Right atrium auricular region (tissue), 2 donors: Measurements from ENCODE around the gene DENND4A. TPM values are rescaled to one million over a fixed set of nuclear protein-coding genes. Genes with fewer than 3 reads are reported as not detected.

ENCODE experiments used
- DNase-seq: peaks from one replicate; pipeline ENCODE4 v3.0.0-alpha.2; 2019; ENCODE audit warnings: low spot score
- H3K27ac ChIP-seq, 2 donors: fragments of 200-600 bp; sonication (generic); 1 replicate in 1 of 2; 2 replicates in 1 of 2; pipeline ENCODE4 v1.5.1; 2016 to 2019
- H3K27me3 ChIP-seq, 2 donors: fragments of 200-600 bp; sonication (generic); one replicate each; pipeline versions ENCODE4 v1.5.1 to v1.6.0; 2017 to 2019
- H3K36me3 ChIP-seq: fragments of 200-600 bp; sonication (generic); one replicate; pipeline ENCODE4 v1.5.1; 2016
- H3K4me1 ChIP-seq, 2 donors: fragments of 200-600 bp; sonication (generic); one replicate each; pipeline versions ENCODE4 v1.5.1 to v1.6.0; 2017 to 2019
- H3K4me3 ChIP-seq, 2 donors: fragments of 200-600 bp; sonication (generic); 1 replicate in 1 of 2; 2 replicates in 1 of 2; pipeline ENCODE4 v1.5.1; 2017 to 2019; ENCODE audit warnings: mild to moderate bottlenecking in 1 of 2, moderate library complexity in 1 of 2
- H3K9me3 ChIP-seq, 2 donors: fragments of 200-600 bp; sonication (generic); one replicate each; pipeline ENCODE4 v1.5.1; 2019
- CTCF ChIP-seq, 2 donors: fragments of 200-600 bp; sonication (generic); IDR thresholded peaks; one replicate each; pipeline ENCODE4 v1.5.1; 2019; ENCODE audit warnings: antibody characterized with exemption in 2 of 2
- total RNA-seq, 2 donors: library from RNA; depleted of rRNA; stranded (reverse); fragments of >200 nt; gene quantifications; one replicate each; pipeline ENCODE4 v1.1.0, GENCODE V29; 2016

DENND4A gene
- total RNA-seq, 2 donors from 2014 or later = 15.2 to 19.4 TPM

GRCh38 chr15:65836665-65837064, 44.6 kb upstream of the DENND4A start:
- no peak overlapping the region for H3K27ac ChIP-seq
- peaks cover 0 to 43% of the 10 kb centered on the region in 2 donors for H3K4me1 ChIP-seq
- no peaks in the 10 kb centered on the region for H3K36me3 ChIP-seq
- no peak overlapping the region for H3K4me3 ChIP-seq
- H3K9me3 ChIP-seq = no peaks in the 10 kb centered on the region
- DNase-seq = no peak
- TF ChIP-seq CTCF (IDR thresholded peaks at IDR 0.05) = no peak
- H3K27me3 ChIP-seq = no peaks in the 10 kb centered on the region

DNA sequence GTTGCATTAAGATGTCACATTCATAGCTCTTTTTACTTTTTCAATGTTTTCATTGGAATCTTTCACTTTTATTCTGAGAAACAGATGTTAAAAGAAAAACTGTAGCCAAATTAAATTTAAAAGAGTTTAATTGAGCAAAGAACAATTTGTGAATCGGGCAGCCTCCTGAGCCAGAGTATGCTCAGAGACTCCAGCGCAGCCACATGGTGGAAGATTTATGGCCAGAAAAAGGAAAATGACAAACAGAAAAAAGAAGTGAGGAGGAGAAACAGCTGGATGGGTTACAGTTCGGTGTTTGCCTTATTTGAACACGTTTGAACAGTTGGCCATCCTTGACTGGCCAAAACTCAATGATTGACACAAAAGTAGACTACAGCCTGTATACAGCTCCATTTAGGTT, 43.4 kb upstream of the DENND4A start:
- no peak for TF ChIP-seq CTCF (IDR thresholded peaks at IDR 0.05)
- H3K9me3 ChIP-seq = no peaks in the 10 kb centered on the region
- no peak for DNase-seq
- no peaks in the 10 kb centered on the region for H3K36me3 ChIP-seq
- H3K27me3 ChIP-seq = no peaks in the 10 kb centered on the region
- H3K27ac ChIP-seq = no peak overlapping the region
- H3K4me1 ChIP-seq = peaks cover 0 to 36% of the 10 kb centered on the region in 2 donors
- no peak overlapping the region for H3K4me3 ChIP-seq

DNA sequence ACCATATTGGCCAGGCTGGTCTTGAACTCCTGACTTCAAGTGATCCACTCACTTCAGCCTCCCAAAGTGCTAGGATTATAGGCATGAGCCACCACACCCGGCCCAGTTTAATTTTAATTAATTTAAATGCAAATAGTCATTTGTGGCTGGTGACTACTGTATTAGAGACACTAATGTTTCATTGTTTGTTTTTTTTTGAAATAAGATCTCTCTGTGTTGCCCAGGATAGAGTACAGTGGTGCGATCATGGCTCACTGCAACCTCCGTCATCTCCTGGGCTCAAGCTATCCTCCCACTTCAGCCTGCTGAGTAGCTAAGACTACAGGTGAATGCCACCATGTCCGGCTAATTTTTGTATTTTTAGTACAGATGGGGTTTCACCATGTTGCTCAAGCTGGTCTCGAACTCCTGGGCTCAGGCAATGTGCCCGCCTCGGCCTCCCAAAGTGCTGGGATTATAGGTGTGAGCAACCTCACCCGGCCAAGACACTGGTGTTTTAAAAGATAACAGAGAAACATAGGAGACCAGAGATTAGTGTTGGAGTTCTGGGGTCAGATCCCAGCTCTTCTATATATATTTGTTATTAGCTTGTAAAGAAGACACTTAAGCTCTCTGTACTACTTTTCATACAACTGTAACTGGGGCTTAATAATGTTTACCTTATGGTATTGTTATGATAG, 42.6 kb upstream of the DENND4A start:
- no peak for TF ChIP-seq CTCF (IDR thresholded peaks at IDR 0.05)
- no peak for DNase-seq
- Histone ChIP-seq H3K27me3 (no peaks in the 10 kb centered on the region), H3K4me1 (peaks cover 0 to 36% of the 10 kb centered on the region in 2 donors), H3K4me3 (no peak overlapping the region), H3K9me3 (no peaks in the 10 kb centered on the region), H3K27ac (no peak overlapping the region), H3K36me3 (no peaks in the 10 kb centered on the region)

- peak overlapping the region; percentile 80 to 89 for H3K27ac ChIP-seq
- DNase-seq = no peak
- H3K27me3 ChIP-seq = no peaks in the 10 kb centered on the region
- H3K36me3 ChIP-seq = no peaks in the 10 kb centered on the region
- H3K9me3 ChIP-seq = no peaks in the 10 kb centered on the region
- H3K4me3 ChIP-seq = no peak overlapping the region
- H3K4me1 ChIP-seq = peaks cover 0 to 36% of the 10 kb centered on the region in 2 donors
- no peak for TF ChIP-seq CTCF (IDR thresholded peaks at IDR 0.05)
These were observed 41.6 kb upstream of the DENND4A start for GRCh38 chr15:65833501-65834205.

GRCh38 chr15:65832549-65833364, 40.7 kb upstream of the DENND4A start:
- Histone ChIP-seq H3K27me3 (no peaks in the 10 kb centered on the region), H3K4me1 (peaks cover 0 to 36% of the 10 kb centered on the region in 2 donors), H3K27ac (peak overlapping the region; percentile 80 to 89), H3K36me3 (no peaks in the 10 kb centered on the region), H3K4me3 (peak overlapping the region in 1 of 2 donors; percentile 16), H3K9me3 (no peaks in the 10 kb centered on the region)
- peak; percentile 97 for DNase-seq
- peak in 1 of 2 donors; percentile 27 for TF ChIP-seq CTCF (IDR thresholded peaks at IDR 0.05)
